GM21737 (cell line): ENCODE results near the gene AADAC.
"Not testable (repeated sequence)": the region's sequence is repeated elsewhere in the genome, so short reads cannot be mapped to it uniquely, and the experiment has no call there.

Experiments used
- ATAC-seq: cut with Tn5 transposase; IDR thresholded peaks from one replicate; pipeline ENCODE4 v1.9.1; 2021; ENCODE audit warnings: mild to moderate bottlenecking, moderate library complexity; ENCODE audit not compliant: unreplicated experiment

AADAC gene

GRCh38 chr3:151852074-151852811, 38.3 kb downstream of the AADAC start:
- ATAC-seq, result no peak

DNA sequence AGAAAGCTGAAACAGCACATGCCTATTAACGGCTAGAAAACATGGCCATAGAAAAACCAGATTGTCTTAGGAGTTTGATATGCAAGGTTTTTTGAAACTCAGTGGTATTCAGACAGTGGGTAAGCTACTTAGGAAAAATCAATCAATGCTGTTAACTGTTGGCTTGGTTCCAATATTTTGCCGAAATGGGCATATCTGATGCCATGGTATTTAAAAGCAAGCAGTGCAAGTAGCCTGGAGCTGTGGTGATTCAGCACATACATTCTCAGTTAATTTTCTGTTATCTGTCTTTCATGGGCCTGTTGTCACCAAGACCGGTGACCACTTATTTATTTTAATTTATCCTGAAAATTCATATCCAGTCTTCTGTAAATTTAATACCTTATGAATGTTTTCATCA, 42.2 kb downstream of the AADAC start:
- no peak for ATAC-seq

GRCh38 chr3:151856641-151857040, 42.7 kb downstream of the AADAC start:
- no peak for ATAC-seq

DNA sequence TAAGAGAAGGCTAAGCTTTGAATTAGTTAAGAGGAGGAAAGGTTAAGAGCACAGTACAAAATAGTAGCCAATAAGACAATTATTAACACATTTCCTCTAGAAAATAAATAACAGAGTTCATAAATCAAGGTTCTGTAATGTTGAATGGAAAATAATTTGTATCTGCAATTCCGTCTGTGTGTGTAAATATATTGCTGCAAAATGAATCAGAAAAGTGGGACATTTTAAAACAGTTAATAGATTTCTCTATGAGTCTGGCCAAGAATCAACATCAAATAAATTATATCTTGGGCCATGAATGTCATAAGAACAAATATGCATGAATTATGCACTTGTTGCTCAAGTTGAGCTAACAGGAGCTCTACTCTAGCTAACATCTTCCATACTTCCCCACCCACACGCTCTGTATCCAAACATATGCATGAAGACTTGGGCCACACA, 45.3 kb downstream of the AADAC start:
- ATAC-seq, result no peak

DNA sequence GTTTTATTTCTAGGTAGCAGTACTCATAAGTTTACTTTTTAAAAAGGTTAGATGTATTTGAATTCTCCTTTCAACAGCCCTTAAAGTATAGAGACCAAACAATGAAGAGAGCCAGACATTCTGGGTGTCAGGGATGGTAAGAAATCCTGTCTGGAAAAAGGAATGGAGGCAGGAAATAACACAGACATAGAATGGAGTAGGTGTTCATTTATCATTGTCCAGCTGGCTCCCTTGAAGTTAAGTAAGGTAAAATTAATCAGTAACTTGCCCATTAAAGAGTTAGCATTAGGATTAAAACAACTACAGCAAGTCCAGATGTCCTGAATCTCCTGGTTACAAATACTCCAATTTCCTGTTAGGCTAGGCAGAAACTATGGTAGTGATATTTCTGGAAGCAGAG, 46.0 kb downstream of the AADAC start:
- no peak for ATAC-seq

GRCh38 chr3:151863611-151864010, 49.7 kb downstream of the AADAC start:
- ATAC-seq, result no peak

DNA sequence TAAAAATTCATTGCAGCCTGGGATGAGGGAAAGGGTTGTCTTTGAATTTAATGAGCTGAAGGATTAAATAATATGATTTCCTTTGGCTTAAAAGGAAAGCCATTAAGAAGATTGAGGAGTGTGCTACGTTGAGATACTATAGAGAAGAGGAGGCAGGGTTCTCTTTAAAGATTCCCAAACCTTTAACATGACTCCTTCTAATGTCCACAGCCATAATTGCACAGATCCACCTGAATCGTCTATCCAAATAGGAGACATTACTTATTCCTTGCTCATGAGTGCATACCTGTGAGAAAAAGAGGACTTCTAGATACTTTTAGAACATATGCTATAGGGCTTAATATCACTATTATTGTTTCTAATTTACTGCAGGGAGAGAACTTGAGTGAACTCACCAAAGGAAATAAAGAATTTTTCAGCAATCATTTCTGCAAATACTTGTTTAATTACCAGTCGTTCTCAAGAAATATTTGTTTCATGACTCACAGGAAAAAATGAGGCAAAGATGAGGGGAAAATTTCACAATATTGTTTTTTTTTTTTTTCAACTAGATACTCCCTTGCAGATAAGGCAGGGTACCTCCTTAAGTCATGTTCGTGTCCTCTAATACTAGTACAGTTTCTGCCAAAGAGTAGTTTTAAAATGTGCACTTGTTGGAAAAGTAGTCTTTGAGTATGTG, 50.6 kb downstream of the AADAC start:
- no peak for ATAC-seq

DNA sequence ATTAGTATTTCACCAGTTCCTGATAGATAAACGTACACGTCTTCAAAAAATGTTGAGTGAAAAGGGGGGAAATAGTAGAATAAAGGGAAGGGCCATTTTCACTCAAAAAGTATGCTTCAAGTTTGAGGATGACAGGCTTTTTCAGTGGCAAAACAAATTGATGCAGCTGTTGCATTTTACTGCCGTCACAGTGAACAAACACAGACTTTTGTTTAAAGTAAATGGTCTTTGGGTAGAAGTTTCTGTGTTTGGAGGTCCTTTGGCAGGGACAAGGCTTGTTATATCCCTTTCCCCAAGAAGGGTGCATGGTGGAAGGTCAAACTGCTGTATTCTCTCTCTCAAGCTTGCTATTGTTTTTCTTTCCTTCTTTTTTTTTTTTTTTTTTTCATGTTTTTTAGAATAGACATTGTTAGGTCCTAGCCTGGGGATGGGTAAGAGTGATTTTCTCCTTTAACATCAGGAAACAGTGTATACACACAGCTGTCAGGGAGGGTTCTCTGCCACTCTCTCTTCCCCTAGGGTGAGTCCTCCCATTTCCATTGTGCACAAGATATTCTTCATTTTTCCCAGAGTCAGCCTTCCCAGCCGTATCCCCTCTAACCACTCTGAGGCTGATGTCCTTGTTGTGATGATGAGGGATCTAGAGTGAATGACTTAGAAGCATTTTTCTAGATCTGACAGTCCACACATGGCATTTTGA, 52.9 kb downstream of the AADAC start:
- no peak for ATAC-seq

DNA sequence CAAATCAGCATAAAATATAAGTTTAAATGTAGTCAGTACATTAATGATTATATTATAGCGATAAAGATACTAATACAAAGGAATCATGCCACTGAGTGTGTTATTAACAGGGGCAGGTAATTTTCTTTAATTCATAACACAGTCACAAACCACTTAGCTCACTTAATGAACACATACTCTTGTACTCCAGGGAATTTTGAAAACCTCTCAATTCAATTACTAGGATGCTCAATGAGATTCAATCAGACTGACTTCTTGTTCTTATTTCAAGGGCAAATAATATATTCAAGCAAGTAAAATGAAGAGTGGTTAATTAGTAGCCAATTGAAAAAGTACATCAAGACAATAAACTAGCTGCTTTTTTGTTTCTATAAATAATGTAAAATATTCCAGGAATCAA, 53.8 kb downstream of the AADAC start:
- no peak for ATAC-seq

- no peak for ATAC-seq
These were observed 55.3 kb downstream of the AADAC start for GRCh38 chr3:151869181-151869580.

DNA sequence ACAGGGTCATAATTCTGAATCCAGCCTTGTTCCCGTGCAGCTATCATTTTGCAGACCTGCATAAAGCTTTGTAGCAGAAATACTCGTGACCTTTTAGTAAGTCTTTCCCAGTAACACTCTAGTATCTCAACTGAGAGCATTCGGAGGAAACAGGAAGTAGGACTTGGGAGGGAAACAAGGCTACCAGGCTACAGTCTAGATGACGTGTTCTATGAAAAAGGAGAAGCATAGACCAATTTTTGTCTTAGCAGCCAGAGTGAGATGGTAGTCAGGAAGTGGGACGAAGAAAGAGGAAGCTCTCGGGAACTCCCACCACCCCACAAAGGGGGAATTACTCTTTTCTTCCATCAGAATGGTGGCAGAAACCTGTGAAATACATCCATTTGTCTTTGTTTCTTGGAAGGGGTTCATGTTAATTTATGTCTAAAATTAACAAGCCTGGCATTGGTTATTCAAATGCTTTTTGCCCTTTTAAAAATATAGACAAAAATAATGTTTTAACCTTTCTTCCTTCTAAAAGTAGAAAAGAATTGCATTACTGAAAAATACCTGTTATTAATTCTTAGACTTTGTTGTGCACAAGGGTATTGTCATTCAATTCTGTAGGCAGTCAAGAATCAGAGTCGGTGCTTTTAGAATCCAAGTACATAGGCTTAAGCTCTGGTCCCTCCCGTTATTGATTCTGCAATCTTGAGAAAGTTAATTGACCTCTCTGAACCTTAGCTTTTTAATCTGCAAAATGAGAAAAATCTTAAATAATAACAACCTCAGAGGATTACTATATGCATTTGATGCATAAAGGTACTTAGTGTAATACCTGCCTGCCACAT, 57.9 kb downstream of the AADAC start:
- ATAC-seq, result peak; percentile 74

DNA sequence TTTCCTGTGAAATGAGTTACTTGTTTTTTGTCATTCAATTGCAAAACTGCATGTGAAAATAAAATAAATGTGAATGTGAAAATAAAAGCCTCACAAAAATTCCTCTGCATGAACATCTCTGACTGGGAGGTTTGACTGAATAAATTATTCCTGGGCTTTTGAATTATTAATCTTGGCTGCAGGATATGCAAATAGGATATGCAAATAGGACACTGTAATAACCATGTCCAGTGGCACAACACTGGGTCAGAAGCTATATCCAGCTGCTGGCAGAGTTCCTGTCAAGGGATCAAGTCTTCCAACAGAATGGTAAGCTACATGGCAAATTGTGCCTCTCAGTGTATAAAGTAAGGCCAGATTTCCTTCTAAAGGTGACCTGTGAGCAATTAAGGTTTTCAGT, 59.5 kb downstream of the AADAC start, which contains the start of gene SUCNR1:
Gene SUCNR1 (plus strand): TSS at position 246 of the 400 bp plus-strand sequence. CDS start 6,250 bp downstream, outside the sequence.
- no peak for ATAC-seq

DNA sequence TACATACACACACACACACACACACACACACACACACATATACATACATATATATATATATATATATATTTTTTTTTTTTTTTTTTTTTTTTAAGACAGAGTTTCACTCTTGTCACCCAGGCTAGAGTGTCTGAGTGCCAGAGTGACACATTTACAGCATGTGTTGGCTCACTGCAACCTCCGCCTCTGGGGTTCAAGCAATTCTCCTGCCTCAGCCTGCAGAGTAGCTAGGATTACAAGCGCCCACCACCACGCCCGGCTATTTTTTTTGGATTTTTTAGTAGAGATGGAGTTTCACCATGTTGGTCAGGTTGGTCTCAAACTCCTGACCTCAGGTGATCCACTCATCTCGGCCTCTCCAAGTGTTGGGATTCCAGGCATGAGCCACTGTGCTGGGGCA, 60.2 kb downstream of the AADAC start:
- not testable (repeated sequence) for ATAC-seq

DNA sequence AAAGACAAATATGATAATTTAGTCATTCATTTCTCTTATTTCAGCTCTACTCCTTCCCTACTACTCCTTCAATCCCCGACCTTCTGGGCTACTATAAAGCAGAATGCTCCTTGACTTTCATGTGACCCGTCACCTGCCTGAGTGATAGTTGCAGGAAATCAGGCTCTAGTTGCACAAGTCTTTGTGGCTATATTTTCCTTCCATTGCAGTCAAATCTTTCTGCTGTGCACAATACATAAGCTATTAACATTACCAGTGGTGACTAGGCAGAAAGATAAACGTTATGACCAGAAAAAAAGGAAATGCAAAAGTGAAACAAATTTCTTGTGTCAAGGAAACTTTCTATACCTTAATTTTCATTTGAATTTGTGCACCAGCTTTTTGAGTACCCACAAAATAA, 61.8 kb downstream of the AADAC start:
- peak; percentile 77 for ATAC-seq

DNA sequence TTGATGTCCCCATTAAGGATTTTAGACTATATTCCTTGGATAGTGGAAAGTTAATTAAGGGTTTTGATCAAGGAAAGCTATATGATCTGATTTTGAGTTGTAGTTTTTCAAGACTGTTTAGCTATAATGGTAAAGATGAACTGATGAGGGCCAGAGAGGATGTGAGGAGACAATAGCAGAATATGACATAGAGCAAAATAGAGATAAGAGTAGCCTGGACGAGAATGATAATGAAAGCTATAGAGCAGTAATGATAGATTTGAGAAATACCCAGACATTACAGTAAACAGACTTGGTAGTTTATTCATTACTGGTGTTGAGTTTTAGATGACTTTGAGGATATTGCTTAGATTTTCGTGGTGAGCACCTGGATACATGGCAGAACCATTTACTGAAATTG, 63.4 kb downstream of the AADAC start:
- no peak for ATAC-seq
